SK-N-SH treated with all-trans-retinoic acid at 6 μM for 48 hours (cell line): ENCODE measurements around the gene MYOC.

Source experiments
- ATAC-seq: fragments of 200-7000 bp; cut with Tn5 transposase; 3 replicates; pipeline ENCODE4 v1.9.1; 2020; ENCODE audit warnings: mild to moderate bottlenecking, moderate library complexity
- ARNTL ChIP-seq: fragments of 450-650 bp; formaldehyde crosslinking; IDR thresholded peaks from 2 replicates; pipeline ENCODE4 v1.5.0; 2020; ENCODE audit warnings: low read depth, mild to moderate bottlenecking, moderate library complexity, borderline replicate concordance
- BACH2 ChIP-seq: fragments of 250-450 bp; sonication (Bioruptor Pico); IDR thresholded peaks from 2 replicates; pipeline ENCODE4 v1.9.0; 2021; ENCODE audit warnings: mild to moderate bottlenecking, borderline replicate concordance
- CSDC2 ChIP-seq: fragments of 250-450 bp; sonication (Bioruptor Pico); IDR thresholded peaks from 2 replicates; pipeline ENCODE4 v1.5.0; 2020; ENCODE audit warnings: mild to moderate bottlenecking, moderate library complexity
- GLIS3 ChIP-seq: fragments of 250-450 bp; sonication (Bioruptor Pico); IDR thresholded peaks from 2 replicates; pipeline ENCODE4 v1.5.0; 2020; ENCODE audit warnings: mild to moderate bottlenecking, moderate library complexity
- ISL1 ChIP-seq: fragments of 250-450 bp; sonication (Bioruptor Pico); IDR thresholded peaks from 2 replicates; pipeline ENCODE4 v2.1.2; 2022; ENCODE audit warnings: mild to moderate bottlenecking, moderate library complexity
- OSR1 ChIP-seq: fragments of 250-450 bp; sonication (Bioruptor Pico); IDR thresholded peaks from 2 replicates; pipeline ENCODE4 v1.8.0; 2022; ENCODE audit warnings: moderate library complexity, mild to moderate bottlenecking, inconsistent platforms
- PATZ1 ChIP-seq: fragments of 250-450 bp; sonication (Bioruptor Pico); IDR thresholded peaks from 2 replicates; pipeline ENCODE4 v1.8.0; 2020; ENCODE audit warnings: mild to moderate bottlenecking, moderate library complexity, borderline replicate concordance
- POU6F1 ChIP-seq: fragments of 250-450 bp; sonication (Bioruptor Pico); IDR thresholded peaks from 2 replicates; pipeline ENCODE4 v1.8.0; 2021; ENCODE audit warnings: low read depth, mild to moderate bottlenecking, moderate library complexity, borderline replicate concordance
- PPARA ChIP-seq: fragments of 250-450 bp; sonication (Bioruptor Pico); IDR thresholded peaks from 2 replicates; pipeline ENCODE4 v1.5.0; 2020; ENCODE audit warnings: mild to moderate bottlenecking, borderline replicate concordance
- RARB ChIP-seq: fragments of 250-450 bp; sonication (Bioruptor Pico); IDR thresholded peaks from 2 replicates; pipeline ENCODE4 v1.8.0; 2021; ENCODE audit warnings: mild to moderate bottlenecking, moderate library complexity
- SNAI2 ChIP-seq: fragments of 250-450 bp; sonication (Bioruptor Pico); IDR thresholded peaks from 2 replicates; pipeline ENCODE4 v1.5.0; 2020; ENCODE audit warnings: mild to moderate bottlenecking, moderate library complexity
- TCF4 ChIP-seq: fragments of 250-450 bp; sonication (Bioruptor Pico); IDR thresholded peaks from 2 replicates; pipeline ENCODE4 v1.8.0; 2021; ENCODE audit warnings: mild to moderate bottlenecking, moderate library complexity, borderline replicate concordance
- TOX ChIP-seq: fragments of 250-450 bp; sonication (Bioruptor Pico); IDR thresholded peaks from 2 replicates; pipeline ENCODE4 v1.8.0; 2021; ENCODE audit warnings: mild to moderate bottlenecking, moderate library complexity, borderline replicate concordance
- TSHZ2 ChIP-seq: fragments of 250-450 bp; sonication (Bioruptor Pico); IDR thresholded peaks from 2 replicates; pipeline ENCODE4 v1.5.0; 2020; ENCODE audit warnings: mild to moderate bottlenecking, moderate library complexity
- ZC3H10 ChIP-seq: fragments of 250-450 bp; sonication (Bioruptor Pico); IDR thresholded peaks from 2 replicates; pipeline ENCODE4 v1.5.1; 2021; ENCODE audit warnings: mild to moderate bottlenecking, moderate library complexity
- ZFP3 ChIP-seq: fragments of 250-450 bp; sonication (Bioruptor Pico); IDR thresholded peaks from 2 replicates; pipeline ENCODE4 v1.5.0; 2020; ENCODE audit warnings: mild to moderate bottlenecking, moderate library complexity
- ZFP30 ChIP-seq: fragments of 450-650 bp; formaldehyde crosslinking; IDR thresholded peaks from 2 replicates; pipeline ENCODE4 v1.5.0; 2022; ENCODE audit warnings: mild to moderate bottlenecking, moderate library complexity
- ZNF565 ChIP-seq: fragments of 450-650 bp; formaldehyde crosslinking; conservative IDR thresholded peaks from 2 replicates; pipeline ENCODE4 v1.5.0; 2020; ENCODE audit warnings: low read depth, mild to moderate bottlenecking, moderate library complexity
- ZNF70 ChIP-seq: fragments of 450-650 bp; formaldehyde crosslinking; IDR thresholded peaks from 2 replicates; pipeline ENCODE4 v1.5.0; 2020; ENCODE audit warnings: mild to moderate bottlenecking, moderate library complexity
- TF ChIP-seq, protein P1 (sequence below): fragments of 250-450 bp; sonication (Bioruptor Pico); IDR thresholded peaks from 2 replicates; pipeline ENCODE4 v1.5.1; 2021; ENCODE audit warnings: mild to moderate bottlenecking, moderate library complexity
- TF ChIP-seq, protein P2 (sequence below): fragments of 250-450 bp; sonication (Bioruptor Pico); IDR thresholded peaks from 2 replicates; pipeline ENCODE4 v1.5.1; 2020; ENCODE audit warnings: low read depth, mild to moderate bottlenecking, moderate library complexity

MYOC gene

GRCh38 chr1:171683870-171684269 is 31.4 kb upstream of the MYOC start:
- TF ChIP-seq, protein P1, sequence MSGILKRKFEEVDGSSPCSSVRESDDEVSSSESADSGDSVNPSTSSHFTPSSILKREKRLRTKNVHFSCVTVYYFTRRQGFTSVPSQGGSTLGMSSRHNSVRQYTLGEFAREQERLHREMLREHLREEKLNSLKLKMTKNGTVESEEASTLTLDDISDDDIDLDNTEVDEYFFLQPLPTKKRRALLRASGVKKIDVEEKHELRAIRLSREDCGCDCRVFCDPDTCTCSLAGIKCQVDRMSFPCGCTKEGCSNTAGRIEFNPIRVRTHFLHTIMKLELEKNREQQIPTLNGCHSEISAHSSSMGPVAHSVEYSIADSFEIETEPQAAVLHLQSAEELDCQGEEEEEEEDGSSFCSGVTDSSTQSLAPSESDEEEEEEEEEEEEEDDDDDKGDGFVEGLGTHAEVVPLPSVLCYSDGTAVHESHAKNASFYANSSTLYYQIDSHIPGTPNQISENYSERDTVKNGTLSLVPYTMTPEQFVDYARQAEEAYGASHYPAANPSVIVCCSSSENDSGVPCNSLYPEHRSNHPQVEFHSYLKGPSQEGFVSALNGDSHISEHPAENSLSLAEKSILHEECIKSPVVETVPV = no peak
- TF ChIP-seq SNAI2 (CRISPR knock-in tag) = no peak
- TF ChIP-seq TOX (CRISPR knock-in tag) = no peak
- no peak for TF ChIP-seq BACH2
- no peak for TF ChIP-seq ISL1 (CRISPR knock-in tag)
- TF ChIP-seq, protein P2, sequence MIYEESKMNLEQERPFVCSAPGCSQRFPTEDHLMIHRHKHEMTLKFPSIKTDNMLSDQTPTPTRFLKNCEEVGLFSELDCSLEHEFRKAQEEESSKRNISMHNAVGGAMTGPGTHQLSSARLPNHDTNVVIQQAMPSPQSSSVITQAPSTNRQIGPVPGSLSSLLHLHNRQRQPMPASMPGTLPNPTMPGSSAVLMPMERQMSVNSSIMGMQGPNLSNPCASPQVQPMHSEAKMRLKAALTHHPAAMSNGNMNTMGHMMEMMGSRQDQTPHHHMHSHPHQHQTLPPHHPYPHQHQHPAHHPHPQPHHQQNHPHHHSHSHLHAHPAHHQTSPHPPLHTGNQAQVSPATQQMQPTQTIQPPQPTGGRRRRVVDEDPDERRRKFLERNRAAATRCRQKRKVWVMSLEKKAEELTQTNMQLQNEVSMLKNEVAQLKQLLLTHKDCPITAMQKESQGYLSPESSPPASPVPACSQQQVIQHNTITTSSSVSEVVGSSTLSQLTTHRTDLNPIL (CRISPR knock-in tag) = no peak
- no peak for TF ChIP-seq OSR1 (CRISPR knock-in tag)
- no peak for TF ChIP-seq ZFP3 (CRISPR knock-in tag)
- no peak for TF ChIP-seq PATZ1
- TF ChIP-seq RARB = no peak
- no peak for TF ChIP-seq ZFP30 (CRISPR knock-in tag)
- no peak for TF ChIP-seq TCF4 (CRISPR knock-in tag)
- no peak for TF ChIP-seq ARNTL
- TF ChIP-seq GLIS3 (CRISPR knock-in tag) = no peak
- TF ChIP-seq PPARA = no peak
- no peak for TF ChIP-seq ZC3H10 (CRISPR knock-in tag)
- TF ChIP-seq CSDC2 = no peak
- no peak for TF ChIP-seq TSHZ2 (CRISPR knock-in tag)
- TF ChIP-seq ZNF70 (CRISPR knock-in tag) = no peak
- TF ChIP-seq, all 23 proteins: peak for 0
- ATAC-seq = no peak

GRCh38 chr1:171680339-171680738 is 27.9 kb upstream of the MYOC start:
- ATAC-seq = no peak
- no peak for TF ChIP-seq PPARA
- no peak for TF ChIP-seq TOX (CRISPR knock-in tag)
- TF ChIP-seq ZNF565 (CRISPR knock-in tag) = no peak
- no peak for TF ChIP-seq ZFP30 (CRISPR knock-in tag)
- TF ChIP-seq ISL1 (CRISPR knock-in tag) = no peak
- TF ChIP-seq ZFP3 (CRISPR knock-in tag) = no peak
- no peak for TF ChIP-seq TSHZ2 (CRISPR knock-in tag)
- no peak for TF ChIP-seq GLIS3 (CRISPR knock-in tag)
- TF ChIP-seq OSR1 (CRISPR knock-in tag) = no peak
- no peak for TF ChIP-seq PATZ1
- no peak for TF ChIP-seq TCF4 (CRISPR knock-in tag)
- no peak for TF ChIP-seq POU6F1 (CRISPR knock-in tag)
- no peak for TF ChIP-seq SNAI2 (CRISPR knock-in tag)
- TF ChIP-seq, protein P1 = no peak
